ENCODE measurements around the gene MAD1L1.

MAD1L1 gene

DNA sequence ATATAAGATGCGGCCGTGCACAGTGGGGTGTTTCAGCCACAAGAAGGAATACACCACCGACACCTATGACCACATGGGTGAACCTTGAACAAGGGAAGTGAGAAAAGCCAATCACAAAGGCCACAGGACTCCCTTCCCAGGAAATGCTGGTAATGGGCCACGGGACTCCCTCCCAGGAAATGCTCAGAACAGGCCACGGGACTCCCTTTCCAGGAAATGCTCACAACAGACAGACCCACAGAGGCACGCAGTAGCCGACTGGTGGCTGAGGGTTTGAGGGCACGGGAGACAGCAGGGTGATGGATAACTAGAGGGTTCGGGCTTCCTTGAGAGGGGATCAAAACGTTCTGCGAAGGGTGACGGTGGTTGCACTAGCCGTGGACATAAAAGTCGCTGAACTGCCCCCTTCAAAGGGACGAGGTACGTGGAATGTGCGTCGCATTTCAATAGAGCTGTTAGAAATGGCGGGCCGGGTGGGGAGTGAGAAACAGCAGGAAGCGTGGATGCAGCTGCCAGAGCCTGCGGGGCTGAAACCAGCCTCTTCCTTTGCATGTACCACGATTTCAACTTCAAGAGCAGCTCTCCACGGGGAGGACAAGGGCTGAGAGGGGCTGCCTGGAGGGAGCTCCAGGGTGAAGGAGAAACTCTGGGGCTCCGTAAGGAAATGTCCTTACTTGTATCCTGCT is 288.7 kb downstream of the MAD1L1 start:
- CTCF ChIA-PET: no interaction called here
- H3K4me1 ChIP-seq (ENCODE audit: control insufficient read depth, insufficient read depth, low read length): no peaks in the 10 kb centered on the region

DNA sequence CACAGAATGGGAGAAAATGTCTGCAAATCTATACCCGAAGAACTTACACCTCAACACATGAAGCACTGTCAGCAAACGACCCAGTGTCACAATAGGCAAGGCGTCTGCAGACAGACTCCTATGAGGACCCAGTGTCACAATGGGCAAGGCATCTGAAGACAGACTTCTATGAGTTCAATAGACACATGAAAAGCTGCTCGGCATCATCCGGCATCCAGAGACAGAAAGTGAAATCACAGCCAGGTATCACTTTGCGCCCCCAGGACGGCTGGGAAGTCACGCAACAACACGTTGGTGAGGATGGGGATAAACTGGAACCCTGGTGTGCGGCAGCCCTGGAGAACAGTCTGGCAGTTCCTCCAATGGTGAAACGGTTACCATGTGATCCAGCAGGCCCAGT is 289.4 kb downstream of the MAD1L1 start:
- TF ChIP-seq ZNF792 (tag by site-specific recombination; IDR thresholded peaks at IDR 0.05): no peak
- no peak for TF ChIP-seq BCL11A (tag by site-specific recombination; IDR thresholded peaks at IDR 0.05; ENCODE audit: low read depth)
- no peak for TF ChIP-seq ZNF132 (tag by site-specific recombination; IDR thresholded peaks at IDR 0.05; ENCODE audit: borderline replicate concordance)
- no peak for TF ChIP-seq KLF9 (tag by site-specific recombination; IDR thresholded peaks at IDR 0.05; ENCODE audit: low read depth)
- TF ChIP-seq SALL2 (tag by site-specific recombination; IDR thresholded peaks at IDR 0.05; ENCODE audit: borderline replicate concordance): no peak
- TF ChIP-seq ZNF214 (tag by site-specific recombination; IDR thresholded peaks at IDR 0.05; ENCODE audit: borderline replicate concordance): no peak
- TF ChIP-seq ZNF585B (tag by site-specific recombination; IDR thresholded peaks at IDR 0.05): no peak
- TF ChIP-seq ZNF843 (tag by site-specific recombination; IDR thresholded peaks at IDR 0.05): no peak
- TF ChIP-seq ZNF221 (tag by site-specific recombination; IDR thresholded peaks at IDR 0.05; ENCODE audit: borderline replicate concordance): no peak
- TF ChIP-seq IKZF3 (tag by site-specific recombination; IDR thresholded peaks at IDR 0.05): no peak
- TF ChIP-seq ZNF266 (tag by site-specific recombination; IDR thresholded peaks at IDR 0.05; ENCODE audit: low read depth): no peak
- TF ChIP-seq ZSCAN30 (tag by site-specific recombination; IDR thresholded peaks at IDR 0.05): no peak
- POLR2A ChIA-PET: interaction anchor here (1.1 kb wide), 1 partner anchor 22 kb away, joined by 3 read pairs; no protein-coding TSS in a partner anchor
- Histone ChIP-seq H3K36me3 (ENCODE audit: control insufficient read depth in 2 of 2, insufficient read depth in 1 of 2, low read length in 2 of 2) (no peaks in the 10 kb centered on the region), H3K27ac (ENCODE audit: extremely low read depth, low read depth, low read length) (no peak overlapping the region), H3K4me3 (ENCODE audit: low read depth, low read length) (no peak overlapping the region), H3K9me3 (ENCODE audit: control insufficient read depth, insufficient read depth, low read depth, low read length) (no peaks in the 10 kb centered on the region), H3K4me1 (ENCODE audit: control insufficient read depth, insufficient read depth, low read length) (no peaks in the 10 kb centered on the region)
- CTCF ChIA-PET: no interaction called here

More for the DNA sequence above, 288.7 kb downstream of the MAD1L1 start:
- Histone ChIP-seq H3K27ac (ENCODE audit: extremely low read depth, low read depth, low read length) (no peak overlapping the region), H3K9me3 (ENCODE audit: control insufficient read depth, insufficient read depth, low read depth, low read length) (no peaks in the 10 kb centered on the region), H3K4me3 (ENCODE audit: low read depth, low read length) (no peak overlapping the region), H3K36me3 (ENCODE audit: control insufficient read depth in 2 of 2, insufficient read depth in 1 of 2, low read length in 2 of 2) (no peaks in the 10 kb centered on the region)
- TF ChIP-seq, protein P1, sequence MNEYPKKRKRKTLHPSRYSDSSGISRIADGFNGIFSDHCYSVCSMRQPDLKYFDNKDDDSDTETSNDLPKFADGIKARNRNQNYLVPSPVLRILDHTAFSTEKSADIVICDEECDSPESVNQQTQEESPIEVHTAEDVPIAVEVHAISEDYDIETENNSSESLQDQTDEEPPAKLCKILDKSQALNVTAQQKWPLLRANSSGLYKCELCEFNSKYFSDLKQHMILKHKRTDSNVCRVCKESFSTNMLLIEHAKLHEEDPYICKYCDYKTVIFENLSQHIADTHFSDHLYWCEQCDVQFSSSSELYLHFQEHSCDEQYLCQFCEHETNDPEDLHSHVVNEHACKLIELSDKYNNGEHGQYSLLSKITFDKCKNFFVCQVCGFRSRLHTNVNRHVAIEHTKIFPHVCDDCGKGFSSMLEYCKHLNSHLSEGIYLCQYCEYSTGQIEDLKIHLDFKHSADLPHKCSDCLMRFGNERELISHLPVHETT (tag by site-specific recombination; IDR thresholded peaks at IDR 0.05): no peak
- TF ChIP-seq, protein P2, sequence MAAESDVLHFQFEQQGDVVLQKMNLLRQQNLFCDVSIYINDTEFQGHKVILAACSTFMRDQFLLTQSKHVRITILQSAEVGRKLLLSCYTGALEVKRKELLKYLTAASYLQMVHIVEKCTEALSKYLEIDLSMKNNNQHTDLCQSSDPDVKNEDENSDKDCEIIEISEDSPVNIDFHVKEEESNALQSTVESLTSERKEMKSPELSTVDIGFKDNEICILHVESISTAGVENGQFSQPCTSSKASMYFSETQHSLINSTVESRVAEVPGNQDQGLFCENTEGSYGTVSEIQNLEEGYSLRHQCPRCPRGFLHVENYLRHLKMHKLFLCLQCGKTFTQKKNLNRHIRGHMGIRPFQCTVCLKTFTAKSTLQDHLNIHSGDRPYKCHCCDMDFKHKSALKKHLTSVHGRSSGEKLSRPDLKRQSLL (tag by site-specific recombination; IDR thresholded peaks at IDR 0.05): no peak
- TF ChIP-seq ZNF785 (tag by site-specific recombination; IDR thresholded peaks at IDR 0.05) (no peak), ZNF791 (tag by site-specific recombination; IDR thresholded peaks at IDR 0.05) (no peak), ZNF501 (tag by site-specific recombination; IDR thresholded peaks at IDR 0.05) (no peak), SCRT1 (tag by site-specific recombination; IDR thresholded peaks at IDR 0.05; ENCODE audit: borderline replicate concordance) (no peak), ZNF132 (tag by site-specific recombination; IDR thresholded peaks at IDR 0.05; ENCODE audit: borderline replicate concordance) (no peak), ZBTB48 (tag by site-specific recombination; IDR thresholded peaks at IDR 0.05) (no peak)
- POLR2A ChIA-PET: interaction anchor here (1.1 kb wide), 1 partner anchor 21 kb away, joined by 3 read pairs; no protein-coding TSS in a partner anchor

DNA sequence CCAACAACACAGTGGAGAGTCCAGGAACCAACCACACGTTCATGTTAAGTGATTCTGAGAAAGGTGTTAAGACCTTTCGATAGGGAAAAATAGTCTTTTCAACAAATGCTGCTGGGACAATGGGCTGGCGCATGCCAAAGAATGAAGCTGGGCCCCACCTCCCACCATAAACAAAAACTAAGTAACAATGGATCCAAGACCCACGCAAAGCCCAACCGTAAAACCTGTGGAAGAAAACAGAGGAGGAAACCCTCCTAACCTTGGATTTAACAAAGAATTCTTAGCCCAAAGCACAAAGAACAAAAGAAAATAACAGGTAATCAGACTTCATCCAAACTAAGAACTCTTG is 289.8 kb downstream of the MAD1L1 start:
- ChIA-PET CTCF (no interaction called here), POLR2A (no interaction called here)
- H3K36me3 ChIP-seq (ENCODE audit: control insufficient read depth in 2 of 2, insufficient read depth in 1 of 2, low read length in 2 of 2): no peaks in the 10 kb centered on the region
- H3K27ac ChIP-seq (ENCODE audit: extremely low read depth, low read depth, low read length): no peak overlapping the region
- H3K9me3 ChIP-seq (ENCODE audit: control insufficient read depth, insufficient read depth, low read depth, low read length): no peaks in the 10 kb centered on the region
- no peaks in the 10 kb centered on the region for H3K4me1 ChIP-seq (ENCODE audit: control insufficient read depth, insufficient read depth, low read length)
- TF ChIP-seq, protein P3, sequence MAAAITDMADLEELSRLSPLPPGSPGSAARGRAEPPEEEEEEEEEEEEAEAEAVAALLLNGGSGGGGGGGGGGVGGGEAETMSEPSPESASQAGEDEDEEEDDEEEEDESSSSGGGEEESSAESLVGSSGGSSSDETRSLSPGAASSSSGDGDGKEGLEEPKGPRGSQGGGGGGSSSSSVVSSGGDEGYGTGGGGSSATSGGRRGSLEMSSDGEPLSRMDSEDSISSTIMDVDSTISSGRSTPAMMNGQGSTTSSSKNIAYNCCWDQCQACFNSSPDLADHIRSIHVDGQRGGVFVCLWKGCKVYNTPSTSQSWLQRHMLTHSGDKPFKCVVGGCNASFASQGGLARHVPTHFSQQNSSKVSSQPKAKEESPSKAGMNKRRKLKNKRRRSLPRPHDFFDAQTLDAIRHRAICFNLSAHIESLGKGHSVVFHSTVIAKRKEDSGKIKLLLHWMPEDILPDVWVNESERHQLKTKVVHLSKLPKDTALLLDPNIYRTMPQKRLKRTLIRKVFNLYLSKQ (tag by site-specific recombination; IDR thresholded peaks at IDR 0.05; ENCODE audit: borderline replicate concordance): no peak
- TF ChIP-seq ZBTB17 (tag by site-specific recombination; IDR thresholded peaks at IDR 0.05) (no peak), ZNF132 (tag by site-specific recombination; IDR thresholded peaks at IDR 0.05; ENCODE audit: borderline replicate concordance) (no peak), ZNF426 (tag by site-specific recombination; IDR thresholded peaks at IDR 0.05) (no peak)
- TF ChIP-seq, protein P4, sequence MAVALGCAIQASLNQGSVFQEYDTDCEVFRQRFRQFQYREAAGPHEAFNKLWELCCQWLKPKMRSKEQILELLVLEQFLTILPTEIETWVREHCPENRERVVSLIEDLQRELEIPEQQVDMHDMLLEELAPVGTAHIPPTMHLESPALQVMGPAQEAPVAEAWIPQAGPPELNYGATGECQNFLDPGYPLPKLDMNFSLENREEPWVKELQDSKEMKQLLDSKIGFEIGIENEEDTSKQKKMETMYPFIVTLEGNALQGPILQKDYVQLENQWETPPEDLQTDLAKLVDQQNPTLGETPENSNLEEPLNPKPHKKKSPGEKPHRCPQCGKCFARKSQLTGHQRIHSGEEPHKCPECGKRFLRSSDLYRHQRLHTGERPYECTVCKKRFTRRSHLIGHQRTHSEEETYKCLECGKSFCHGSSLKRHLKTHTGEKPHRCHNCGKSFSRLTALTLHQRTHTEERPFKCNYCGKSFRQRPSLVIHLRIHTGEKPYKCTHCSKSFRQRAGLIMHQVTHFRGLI (tag by site-specific recombination; IDR thresholded peaks at IDR 0.05): peak; percentile 66; the same call in 1 of the 2 replicates
- H3K4me3 ChIP-seq (ENCODE audit: low read depth, low read length): no peak overlapping the region

Measured in HEK293 (cell line).